Activated T-helper 1 cell treated with anti-CD3 and anti-CD28 coated beads, Interleukin-2, amount 50 U/mL, for 16 hours (primary cell): ENCODE results near the gene SLX9.
"Not testable (repeated sequence)": the region's sequence is repeated elsewhere in the genome, so short reads cannot be mapped to it uniquely, and the experiment has no call there.

Experiments
- DNase-seq, 2 donors: peaks; one replicate each; pipeline ENCODE4 v3.0.0-alpha.2; 2020; ENCODE audit warnings: low read depth in 1 of 2, low spot score in 1 of 2

The SLX9 gene

DNA sequence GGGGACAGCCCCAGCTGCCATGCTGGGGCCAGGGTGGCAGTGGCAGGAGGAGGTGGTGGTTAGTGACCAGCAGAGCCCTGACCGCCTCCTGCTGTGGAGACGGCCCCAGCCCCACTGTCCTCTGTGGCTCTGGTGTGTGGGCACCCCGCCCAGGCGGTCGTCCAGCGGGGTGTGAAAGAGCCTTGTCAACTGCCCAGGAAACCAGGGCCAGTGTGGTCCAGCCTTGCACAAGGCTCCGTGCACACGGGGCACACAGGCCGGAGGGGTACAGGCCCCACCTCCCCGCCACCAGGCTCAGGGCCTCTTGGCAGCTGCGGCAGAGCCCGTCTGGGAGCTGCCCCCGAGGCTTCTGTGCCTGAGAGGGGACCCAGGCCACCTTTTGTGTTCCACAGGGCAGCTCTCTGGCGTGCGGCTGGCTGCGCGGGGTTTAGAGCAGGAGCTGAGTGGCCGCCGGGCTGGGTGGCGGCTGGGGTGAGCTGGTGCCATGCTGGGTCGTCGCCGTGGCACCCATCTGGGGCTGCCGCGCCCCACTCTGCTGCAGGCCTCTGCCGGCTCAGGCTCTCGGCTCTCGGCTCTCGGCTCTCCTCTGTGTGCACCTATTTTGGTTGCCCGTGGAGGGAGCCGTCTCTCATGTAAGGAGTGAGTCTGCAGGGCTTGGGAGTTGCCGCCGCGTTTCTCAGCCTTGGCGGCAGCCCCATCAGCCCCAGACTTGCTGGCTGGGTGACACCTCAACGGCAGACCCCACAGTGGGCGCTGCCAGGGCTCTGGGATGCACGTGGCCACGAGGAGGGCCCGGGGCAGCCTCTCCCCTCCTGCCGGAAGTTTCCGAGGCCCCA, 36.1 kb downstream of the SLX9 start:
- no peak for DNase-seq

DNA sequence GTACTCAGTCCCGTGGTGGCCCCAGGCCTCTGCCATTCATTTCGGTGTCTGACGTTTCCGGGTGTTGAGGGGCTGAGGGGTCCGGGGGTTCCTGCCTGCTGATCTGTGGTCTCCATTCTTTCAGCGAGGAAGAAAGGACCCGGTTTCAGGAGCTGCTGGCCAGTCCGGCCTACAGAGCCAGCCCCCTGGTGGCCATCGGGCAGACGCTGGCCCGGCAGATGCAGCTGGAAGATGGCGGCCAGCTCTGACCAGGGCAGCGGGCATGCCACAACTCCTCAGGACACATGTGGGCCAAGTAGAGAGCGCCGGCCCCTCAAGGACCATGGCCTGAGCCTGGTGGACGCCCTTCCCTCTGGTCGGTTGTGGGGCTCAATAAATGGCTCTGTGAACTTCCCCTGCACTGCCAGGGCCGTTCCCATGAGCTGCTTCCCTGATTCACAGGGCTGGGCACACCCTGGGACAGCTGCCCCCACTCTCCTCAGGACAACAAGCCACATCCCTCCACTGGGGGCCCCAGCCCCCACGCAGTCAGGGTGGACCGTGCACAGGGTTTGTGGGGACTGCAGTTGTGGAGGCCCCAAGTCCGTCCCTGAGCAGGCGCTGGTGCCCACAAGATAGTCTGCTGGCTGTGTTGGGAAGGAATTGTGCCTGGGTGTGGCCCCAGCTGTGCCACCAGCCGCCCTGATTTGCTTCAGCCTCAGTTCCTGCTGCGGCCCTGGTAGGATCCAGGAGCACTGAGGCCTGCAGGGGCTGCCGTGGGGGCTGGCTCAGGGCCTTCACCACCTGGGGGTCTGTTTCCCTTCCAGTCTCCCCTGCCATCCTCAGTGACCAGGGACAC, 36.9 kb downstream of the SLX9 start:
- not testable (repeated sequence) for DNase-seq

DNA sequence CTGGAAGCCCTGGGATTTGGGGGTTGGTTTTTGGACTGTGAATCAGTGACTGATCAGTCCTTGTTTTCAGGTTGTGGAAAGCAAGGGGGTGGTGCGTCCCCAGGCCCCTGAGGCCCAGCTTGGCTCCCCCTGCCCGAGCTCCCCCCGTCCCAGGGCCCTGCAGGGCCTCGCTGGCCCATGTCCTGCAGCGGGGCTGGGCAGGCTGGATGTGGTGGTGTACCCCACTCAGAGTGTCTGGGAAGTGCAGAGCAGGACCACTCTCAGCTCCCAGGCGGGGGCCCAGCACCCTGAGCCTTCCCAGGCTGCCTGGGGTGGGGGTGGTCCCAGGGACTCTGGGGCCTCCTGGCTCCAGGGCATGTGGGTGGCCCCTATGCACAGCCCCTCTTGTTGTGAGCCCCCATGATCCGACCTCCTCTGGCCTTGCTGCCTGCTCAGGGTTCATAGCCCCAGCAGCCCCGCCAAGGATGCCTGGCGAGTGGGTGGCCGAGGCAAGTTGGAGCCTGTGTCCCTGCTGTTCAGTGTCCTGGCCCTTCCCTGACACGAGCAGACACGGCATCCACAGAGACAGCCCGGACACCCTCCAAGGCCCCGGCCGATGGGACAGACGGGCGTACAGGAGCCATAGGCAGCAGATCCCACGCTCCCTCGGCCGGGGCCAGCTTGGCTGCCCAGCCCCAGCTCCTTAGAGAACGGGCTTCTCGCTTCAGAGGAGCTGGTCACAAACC, 37.9 kb downstream of the SLX9 start:
- DNase-seq, result no peak

DNA sequence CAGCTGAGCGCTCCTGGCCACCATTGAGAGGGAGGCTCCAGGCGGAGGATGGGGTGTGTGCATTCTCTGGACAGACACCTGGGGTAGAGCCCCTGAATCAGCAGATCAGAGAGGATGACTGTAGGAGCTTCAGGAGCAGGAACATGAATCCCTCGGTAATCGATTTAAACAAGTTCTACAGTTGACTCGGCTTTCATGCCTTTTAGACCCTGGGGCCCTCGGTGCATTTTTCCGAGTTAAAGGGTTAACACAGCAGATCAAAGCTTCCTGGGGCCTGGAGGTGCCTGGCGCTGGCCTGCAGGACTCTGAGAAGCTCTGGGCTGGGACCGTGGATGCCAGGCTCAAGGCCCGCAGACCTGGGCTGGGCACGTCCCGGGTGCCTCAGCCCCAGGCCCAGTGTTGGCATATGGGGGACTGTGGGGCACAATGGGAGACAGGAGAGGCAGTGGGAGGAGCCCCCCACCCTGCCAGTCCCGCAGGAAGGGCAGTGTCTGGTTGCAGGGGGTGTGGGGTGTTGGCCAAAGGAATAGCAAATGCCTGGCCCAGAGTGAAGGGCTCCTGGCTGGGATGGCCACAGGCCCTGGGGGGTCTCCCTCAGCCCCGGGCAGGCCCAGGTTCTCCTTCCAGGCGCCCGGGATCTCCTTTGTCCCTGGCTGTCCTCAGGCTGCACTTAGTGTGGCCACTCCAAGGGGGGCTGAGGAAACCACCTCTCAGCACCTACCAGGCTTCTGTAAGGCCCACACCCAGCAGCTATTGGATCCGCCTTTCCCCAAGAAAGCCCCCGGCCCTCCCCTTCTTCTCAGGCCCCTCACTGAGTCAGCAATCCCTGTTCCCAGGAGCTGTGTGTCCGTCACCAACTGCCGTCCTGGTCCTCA, 40.1 kb downstream of the SLX9 start:
- no peak for DNase-seq

DNA sequence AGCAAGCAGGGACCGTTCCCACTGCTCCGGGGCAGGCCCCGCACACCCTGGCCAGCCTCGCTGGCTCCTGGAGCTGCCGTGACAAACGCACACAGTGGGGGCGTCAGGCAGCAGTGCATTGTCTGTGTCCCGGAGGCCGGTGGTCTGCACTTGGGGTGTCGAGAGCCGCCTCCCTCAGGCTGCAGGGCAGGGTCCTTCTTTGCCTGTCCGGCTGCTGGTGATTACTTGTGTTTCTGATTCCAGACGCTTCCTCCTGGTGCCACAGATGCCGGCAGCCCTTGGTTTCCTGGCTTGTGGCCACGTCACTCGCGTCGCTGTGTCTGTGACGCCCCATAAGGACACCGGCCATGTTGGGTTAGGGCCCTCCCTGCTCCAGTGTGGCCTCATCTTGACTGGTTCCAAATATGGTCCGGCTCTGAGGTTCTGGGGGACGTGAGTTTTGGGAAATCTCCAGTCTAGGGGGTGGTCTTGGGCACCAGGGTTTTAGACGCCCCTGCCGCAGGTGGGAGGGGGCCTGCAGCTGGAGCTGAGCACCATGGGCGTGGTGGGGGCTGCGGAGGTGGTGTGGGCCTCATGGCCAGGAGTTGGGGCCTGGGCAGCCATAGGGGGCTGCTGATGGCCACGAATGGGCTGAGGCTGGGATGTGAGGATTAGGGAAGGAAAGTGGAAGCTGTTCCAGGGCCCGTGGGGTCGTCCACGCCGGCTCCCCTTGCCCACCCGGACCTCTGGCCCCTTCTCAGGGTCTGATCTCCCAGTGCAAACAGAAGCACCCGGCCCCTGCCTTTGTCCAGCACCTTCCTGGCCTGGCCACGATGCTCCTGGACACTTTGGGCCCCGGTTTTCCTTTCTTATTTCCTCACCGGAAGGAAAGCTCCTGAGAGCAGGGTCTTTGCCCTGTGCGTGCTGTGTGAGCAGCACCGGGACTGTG, 41.0 kb downstream of the SLX9 start:
- DNase-seq, result no peak

- DNase-seq, result no peak
These were observed 42.9 kb downstream of the SLX9 start for GRCh38 chr21:44982558-44983250.

DNA sequence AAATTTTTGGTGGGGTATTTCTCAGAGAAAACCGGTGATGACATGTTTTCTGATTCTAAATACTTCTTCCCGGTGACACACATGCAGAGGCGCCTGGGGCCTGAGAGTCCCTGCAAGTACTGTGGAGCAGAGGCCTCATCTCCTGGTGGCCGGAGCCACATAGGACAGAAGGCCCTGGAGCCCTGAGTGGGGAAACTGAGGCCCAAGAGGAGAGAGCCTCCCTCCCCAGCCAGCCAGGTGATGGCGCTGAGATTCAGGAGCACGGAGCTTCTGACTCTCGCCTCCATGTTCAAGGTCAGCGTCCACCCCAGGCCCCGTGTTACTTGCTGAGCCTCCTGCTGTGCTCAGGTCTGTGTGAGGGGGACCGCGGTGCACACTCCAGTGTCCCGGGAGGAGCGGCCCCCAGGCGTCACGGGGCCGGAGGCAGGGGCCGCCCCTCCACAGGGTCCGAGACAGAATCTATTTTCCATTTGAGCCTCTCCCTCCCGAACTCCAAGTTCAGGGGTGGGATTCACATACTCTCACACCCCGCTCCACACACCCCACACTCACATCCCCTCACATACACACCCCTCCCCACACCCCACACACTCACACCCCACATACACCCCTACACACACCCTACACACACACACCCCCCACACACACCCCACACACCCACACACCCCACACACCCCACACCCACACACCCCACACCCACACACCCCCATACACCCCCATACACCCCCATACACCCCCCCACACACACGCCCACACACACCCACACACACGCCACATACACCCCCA, 43.8 kb downstream of the SLX9 start:
- DNase-seq, result no peak

DNA sequence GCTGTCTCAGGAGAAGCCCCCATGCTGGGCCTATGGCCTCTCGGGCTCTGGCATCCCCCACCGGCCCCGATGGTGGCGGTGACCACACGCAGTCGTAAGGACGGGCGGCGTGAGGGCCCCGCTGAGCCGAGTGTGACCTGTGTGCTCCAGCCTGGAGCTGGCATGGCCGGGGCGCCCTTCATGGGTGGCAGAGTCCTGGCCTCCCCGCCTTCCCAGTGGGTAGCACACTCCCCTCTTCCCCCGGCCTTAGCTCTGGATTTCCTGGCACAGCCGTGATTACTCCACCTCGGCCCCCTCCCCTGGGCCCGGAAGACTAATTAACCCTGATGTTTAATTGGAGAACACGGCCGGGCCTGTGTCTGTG, 44.6 kb downstream of the SLX9 start:
- no peak for DNase-seq

- DNase-seq, result no peak
These were observed 45.1 kb downstream of the SLX9 start for GRCh38 chr21:44984792-44985440.

- no peak for DNase-seq
These were observed 45.9 kb downstream of the SLX9 start for GRCh38 chr21:44985441-44986401.

DNA sequence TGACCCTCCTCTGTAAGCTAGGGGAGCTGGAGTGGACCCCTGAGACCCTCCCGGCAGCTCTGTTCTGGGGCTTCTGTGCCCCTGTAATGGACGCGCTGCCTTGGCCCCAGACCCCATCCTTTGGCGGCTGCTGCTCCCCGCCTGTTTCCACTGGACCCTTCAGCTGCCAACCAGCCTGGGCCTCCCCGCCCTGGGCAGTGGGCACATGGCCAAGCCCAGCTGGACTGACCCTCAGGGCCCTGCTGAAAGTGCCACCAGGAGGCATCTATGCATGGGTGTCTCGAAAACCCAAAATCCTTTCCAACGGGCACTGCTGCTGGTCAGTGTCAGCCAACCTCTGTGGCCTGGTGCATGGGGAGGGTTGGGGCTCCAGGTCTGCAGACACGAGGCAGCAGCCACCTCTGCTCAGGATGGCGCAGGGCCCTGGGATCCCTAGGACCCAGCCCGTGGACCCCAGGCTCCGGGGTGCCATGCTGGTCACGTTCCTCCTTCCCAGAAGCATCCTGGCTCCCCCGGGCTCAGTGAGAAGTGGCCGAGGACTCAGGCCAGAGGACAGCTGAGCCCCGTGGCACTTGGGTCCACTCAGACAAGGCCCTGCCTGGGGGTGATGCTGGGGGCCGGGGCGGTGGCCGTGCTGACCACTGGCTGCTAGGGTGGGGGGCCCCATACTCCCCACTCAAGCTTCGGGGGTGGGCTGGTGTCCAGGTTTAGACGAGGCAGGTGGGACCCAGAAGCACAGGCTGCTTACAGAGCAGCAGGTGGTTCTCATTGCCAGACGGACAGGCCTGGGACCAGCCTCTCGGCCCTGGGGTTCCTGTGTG, 46.9 kb downstream of the SLX9 start:
- DNase-seq, result no peak

- no peak for DNase-seq
These were observed 47.6 kb downstream of the SLX9 start for GRCh38 chr21:44987301-44987885.

- no peak for DNase-seq
These were observed 48.2 kb downstream of the SLX9 start for GRCh38 chr21:44987886-44988606.

DNA sequence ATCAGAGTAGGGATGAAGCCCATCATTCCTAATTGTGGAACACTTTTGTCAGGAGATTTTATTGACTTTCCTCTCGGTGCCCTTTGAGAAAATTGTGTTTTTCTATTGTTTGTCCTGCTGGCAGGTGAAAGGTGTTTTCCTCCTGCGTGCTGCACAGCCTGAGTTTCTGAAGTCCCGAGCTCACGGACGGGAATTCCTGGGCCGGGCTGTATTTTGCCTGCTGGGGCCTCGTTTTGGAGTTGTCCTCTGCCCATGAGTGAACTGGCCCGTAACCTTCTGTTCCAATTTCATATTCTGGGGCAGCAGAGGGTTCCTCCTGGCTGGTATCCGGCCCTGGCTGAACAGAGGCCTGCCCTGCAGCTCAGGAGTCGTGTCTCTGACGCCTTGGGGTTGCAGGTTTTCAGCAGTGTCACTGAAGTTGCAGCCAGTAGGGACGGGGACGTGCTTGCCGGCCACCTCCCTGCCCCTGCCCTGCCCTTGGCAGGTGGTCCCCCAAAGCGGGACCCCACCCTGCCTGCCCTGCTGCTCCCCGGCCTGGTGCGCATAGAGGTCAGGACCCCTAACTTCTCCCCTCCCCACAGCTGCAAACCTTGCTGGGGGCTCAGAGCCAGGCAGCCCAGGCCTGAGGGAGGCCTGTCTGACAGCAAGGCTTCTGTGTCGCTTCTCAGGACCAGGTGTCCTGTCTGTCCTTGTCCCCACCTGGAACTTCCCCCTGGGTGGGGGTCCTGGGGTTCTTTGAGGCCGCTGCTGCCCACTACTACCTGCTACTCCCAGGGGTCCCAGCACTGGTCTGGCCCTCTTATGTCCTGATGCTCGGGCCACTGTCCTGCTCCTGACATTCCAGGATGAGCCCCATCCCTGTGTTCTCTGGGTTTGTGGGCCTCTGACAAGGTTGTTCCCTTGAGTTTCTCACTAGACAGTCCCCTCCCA, 49.0 kb downstream of the SLX9 start:
- no peak for DNase-seq
